Measurements from ENCODE around the gene DIO3.

Gene DIO3

DNA sequence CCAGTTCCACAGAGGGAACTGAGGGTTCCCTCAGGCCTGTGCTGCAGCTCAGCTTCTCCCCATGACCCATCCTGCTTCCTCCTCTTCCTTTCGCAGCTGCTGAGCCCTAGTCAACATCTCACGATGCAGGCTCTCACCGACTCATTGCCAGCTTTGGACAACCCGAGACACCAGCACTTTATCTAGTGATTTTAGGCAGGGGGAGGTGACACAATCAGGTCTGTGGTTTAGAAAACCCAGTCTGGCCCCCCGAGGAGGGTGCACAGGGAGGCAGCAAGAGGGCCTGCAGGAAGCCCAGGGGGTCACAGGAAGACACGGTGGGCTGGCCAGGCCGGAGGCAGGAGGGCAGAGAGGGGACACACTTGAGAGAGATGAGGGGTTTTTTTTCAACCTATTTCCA is 35.4 kb downstream of the DIO3 start:
- TF ChIP-seq, protein P1, sequence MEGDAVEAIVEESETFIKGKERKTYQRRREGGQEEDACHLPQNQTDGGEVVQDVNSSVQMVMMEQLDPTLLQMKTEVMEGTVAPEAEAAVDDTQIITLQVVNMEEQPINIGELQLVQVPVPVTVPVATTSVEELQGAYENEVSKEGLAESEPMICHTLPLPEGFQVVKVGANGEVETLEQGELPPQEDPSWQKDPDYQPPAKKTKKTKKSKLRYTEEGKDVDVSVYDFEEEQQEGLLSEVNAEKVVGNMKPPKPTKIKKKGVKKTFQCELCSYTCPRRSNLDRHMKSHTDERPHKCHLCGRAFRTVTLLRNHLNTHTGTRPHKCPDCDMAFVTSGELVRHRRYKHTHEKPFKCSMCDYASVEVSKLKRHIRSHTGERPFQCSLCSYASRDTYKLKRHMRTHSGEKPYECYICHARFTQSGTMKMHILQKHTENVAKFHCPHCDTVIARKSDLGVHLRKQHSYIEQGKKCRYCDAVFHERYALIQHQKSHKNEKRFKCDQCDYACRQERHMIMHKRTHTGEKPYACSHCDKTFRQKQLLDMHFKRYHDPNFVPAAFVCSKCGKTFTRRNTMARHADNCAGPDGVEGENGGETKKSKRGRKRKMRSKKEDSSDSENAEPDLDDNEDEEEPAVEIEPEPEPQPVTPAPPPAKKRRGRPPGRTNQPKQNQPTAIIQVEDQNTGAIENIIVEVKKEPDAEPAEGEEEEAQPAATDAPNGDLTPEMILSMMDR (IDR thresholded peaks at IDR 0.05; ENCODE audit: low read depth, low read length): no peak
- no peak for DNase-seq (ENCODE audit: low read depth in 2 of 2)
- H3K4me3 ChIP-seq (replicated peaks in 1 of 2; ENCODE audit: low read depth in 2 of 2, low read length in 2 of 2): no peak overlapping the region

DNA sequence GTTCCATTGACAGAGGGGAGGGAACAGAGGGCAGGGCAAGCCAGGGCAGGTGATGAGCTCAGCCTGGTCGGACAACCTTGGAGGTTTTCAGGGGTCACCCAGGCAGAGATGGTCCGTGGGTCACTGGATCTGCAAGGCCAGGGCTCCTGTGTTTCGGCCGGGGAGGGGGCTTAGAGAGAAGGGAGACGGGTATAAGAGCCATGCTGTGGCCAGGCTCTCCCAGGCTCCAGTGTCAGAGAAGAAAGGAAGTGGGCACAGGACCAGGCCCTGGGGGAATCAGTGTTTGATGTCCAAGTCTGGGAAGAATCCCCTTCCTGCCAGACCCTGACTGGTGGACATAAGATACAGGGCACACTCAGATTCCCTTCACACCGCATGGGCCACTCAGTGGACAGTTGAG is 36.9 kb downstream of the DIO3 start:
- TF ChIP-seq, protein P1 (IDR thresholded peaks at IDR 0.05; ENCODE audit: low read depth, low read length): no peak
- no peak for DNase-seq (ENCODE audit: low read depth in 2 of 2)
- H3K4me3 ChIP-seq (replicated peaks in 1 of 2; ENCODE audit: low read depth in 2 of 2, low read length in 2 of 2): no peak overlapping the region

DNA sequence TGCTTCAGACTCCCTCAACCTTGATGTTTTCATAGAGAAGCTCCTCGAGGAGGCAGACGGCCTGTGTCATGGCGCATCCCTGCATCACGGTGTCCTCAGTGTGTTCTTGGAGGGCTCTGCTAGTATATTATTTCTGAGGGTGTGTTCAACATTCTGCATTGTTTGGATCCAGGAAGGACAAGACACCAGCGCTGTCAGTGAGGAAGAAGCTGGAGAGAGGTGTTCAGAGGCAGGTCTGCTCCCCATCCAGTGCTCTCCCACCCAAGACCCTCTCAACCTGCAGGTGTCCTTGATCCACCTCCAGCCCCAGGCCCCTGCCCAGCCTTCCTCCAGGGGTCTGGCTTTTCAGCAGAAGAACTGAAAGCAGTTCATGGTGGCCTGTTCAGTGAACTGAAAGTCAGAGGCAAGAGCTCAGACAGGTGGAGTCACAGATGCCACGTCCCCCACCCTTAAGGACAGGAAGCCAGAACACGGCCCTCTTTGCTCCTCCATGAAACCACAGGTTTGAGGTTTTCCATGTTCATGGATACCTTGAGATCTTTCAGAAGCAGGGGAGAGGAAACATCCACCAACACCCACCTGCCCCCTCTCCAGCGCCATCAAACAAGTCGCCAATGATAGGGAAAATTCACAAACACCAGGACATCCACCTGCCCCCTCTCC is 37.4 kb downstream of the DIO3 start:
- TF ChIP-seq, protein P1 (IDR thresholded peaks at IDR 0.05; ENCODE audit: low read depth, low read length): no peak
- no peak for DNase-seq (ENCODE audit: low read depth in 2 of 2)
- H3K4me3 ChIP-seq (replicated peaks in 1 of 2; ENCODE audit: low read depth in 2 of 2, low read length in 2 of 2): no peak overlapping the region

DNA sequence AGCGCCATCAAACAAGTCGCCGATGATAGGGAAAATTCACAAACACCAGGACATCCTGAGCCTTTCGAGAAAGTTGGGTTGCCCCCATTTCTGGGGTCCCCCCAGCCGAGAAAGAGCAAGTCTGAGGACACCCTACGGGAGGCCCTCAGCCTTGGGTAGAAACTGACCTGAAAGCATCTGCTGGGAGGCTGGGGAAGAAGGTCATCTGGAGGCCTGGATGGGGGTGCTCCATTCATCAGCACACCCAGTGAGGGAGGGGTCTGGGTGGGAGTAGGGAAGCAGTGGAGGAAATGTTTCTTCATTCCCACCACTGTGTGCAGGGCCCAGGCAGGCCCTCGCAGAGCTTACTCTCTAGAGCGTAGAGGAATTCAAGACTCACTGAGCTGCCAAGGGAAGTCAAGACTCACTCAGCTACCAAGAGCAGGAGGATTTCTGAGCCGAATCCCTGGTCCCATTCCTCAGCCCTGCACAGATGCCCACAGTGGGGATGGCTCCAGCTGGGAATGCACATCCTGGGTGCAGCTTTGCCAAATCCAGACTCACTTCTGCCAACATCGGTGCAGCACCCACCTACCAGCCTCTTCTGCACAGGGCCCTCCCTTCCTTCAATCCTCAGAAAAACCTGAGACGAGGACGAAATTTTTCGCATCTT is 38.1 kb downstream of the DIO3 start:
- no peak for DNase-seq (ENCODE audit: low read depth in 2 of 2)
- H3K4me3 ChIP-seq (replicated peaks in 1 of 2; ENCODE audit: low read depth in 2 of 2, low read length in 2 of 2): no peak overlapping the region

DNA sequence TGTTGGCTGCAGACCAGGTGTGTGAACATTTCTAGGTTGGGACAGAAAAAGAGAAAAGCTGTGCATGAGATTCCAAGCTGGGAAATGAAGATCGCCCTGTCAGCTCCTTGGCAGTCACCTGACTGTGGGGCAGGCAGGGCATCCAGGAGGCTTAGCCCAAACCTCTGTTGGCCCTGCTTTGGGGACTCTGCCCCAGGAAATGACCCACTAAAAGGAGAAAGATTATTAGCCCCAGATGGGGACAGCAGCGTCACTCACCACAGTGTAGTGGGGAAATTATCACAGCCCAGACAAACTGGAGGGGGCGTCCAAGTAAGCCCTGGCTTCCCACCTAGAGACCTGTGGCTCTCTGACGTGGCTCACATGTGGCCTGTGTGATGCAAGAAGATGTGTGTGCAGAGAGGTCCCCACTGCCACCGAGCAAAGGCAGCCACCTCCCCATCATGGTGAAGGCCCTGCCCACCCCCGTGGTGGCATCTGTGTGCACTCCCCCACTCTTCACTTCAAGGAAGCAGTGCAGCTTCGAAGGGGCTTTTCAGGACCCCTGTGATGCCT is 39.1 kb downstream of the DIO3 start:
- no peak for DNase-seq (ENCODE audit: low read depth in 2 of 2)
- TF ChIP-seq, protein P1 (IDR thresholded peaks at IDR 0.05; ENCODE audit: low read depth, low read length): no peak

More for the DNA sequence above, 38.1 kb downstream of the DIO3 start:
- TF ChIP-seq, protein P1 (IDR thresholded peaks at IDR 0.05; ENCODE audit: low read depth, low read length): no peak

DNA sequence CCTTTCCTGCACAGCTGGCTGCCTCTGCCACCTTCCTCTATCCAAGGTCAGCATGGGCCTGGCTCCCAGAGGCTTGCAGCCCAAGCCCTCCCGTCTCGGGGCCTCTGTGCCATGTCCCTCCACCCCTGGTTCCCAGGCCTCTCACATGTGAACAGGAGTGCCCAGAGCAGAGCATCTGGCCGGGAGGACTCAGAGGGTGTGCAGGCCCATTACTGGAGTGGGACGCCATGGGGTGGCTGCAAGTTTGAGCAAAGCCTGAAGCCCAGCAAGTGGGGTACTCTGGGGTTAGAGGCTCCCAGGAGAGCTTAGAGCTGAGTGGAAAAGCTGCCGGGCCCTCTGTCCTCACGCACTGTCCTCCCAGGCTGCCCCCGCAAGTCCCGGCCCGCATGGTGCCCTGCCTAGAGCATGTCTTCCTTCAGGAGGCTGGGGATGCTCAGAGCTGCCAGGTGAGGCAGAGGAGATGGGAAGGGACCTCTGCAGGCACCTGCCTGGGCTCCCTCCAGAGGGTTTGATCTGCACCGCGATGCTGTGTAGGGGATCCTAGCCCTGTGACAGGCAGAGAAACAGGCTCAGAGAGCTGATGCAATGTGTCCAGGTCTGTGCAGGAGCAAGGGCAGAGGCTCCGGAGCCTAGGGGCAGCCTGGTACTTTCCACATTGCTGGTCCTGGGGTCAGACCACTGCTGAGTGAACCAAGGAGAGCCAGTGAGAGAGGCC is 39.8 kb downstream of the DIO3 start:
- TF ChIP-seq, protein P1 (IDR thresholded peaks at IDR 0.05; ENCODE audit: low read depth, low read length): no peak
- no peak for DNase-seq (ENCODE audit: low read depth in 2 of 2)
- no peak overlapping the region for H3K4me3 ChIP-seq (replicated peaks in 1 of 2; ENCODE audit: low read depth in 2 of 2, low read length in 2 of 2)

More for the DNA sequence above, 39.1 kb downstream of the DIO3 start:
- H3K4me3 ChIP-seq (replicated peaks in 1 of 2; ENCODE audit: low read depth in 2 of 2, low read length in 2 of 2): no peak overlapping the region

All from cardiac fibroblast (primary cell).